ENCODE measurements around the gene ZNF879. TPM values are rescaled to one million over a fixed set of nuclear protein-coding genes. Genes with fewer than 3 reads are reported as not detected.

Gene ZNF879
- total RNA-seq, 1 donor from 2014 or later = 1.9 TPM

DNA sequence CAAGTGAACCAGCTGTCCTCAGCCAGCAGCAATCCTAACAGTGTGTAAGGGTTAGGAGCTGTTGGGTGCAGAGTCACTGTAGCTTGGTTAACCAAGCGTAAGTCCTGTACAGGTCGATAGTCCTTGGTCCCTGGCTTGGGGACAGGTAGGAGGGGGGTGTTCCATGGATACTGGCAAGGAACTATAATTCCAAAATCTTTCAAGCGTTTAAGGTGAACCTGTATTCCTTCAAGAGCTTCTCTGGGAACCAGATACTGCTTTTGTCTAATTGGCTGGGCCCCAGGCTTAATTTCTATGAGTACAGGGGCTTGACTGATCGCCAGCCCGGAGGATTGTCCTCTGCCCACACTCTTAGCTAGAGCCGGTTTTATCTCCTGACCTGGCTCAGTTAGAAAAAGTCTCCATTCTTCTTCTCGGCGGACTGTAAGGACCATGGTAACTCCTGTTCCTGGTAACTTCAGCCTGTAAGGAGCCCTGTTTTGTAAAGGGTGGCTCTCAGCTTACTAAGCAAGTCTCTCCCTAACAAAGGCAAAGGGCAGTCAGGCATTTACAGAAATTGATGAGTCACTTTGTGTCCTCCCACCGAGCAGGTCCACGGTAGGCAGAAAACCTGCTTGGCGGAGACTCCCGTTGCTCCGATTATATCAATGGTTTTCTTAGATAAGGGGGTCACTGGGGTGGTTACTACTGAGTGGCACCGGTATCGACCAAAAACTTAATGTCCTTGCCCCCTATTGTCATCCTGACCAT, 30.6 kb downstream of the ZNF879 start:
- H3K27ac Mint-ChIP-seq = no peak overlapping the region
- H3K27me3 Mint-ChIP-seq (ENCODE audit: low read depth) = no peaks in the 10 kb centered on the region
- intact Hi-C loops (cut with micrococcal nuclease) = no loop called here
- no peak overlapping the region for H3K4me3 Mint-ChIP-seq (ENCODE audit: low read depth)
- no peaks in the 10 kb centered on the region for H3K4me1 Mint-ChIP-seq (ENCODE audit: low read depth)
- no peak for DNase-seq (ENCODE audit: low spot score)
- H3K9me3 Mint-ChIP-seq = peaks cover 45% of the 10 kb centered on the region
- H3K36me3 Mint-ChIP-seq (ENCODE audit: low read depth) = peaks cover under 1% of the 10 kb centered on the region

DNA sequence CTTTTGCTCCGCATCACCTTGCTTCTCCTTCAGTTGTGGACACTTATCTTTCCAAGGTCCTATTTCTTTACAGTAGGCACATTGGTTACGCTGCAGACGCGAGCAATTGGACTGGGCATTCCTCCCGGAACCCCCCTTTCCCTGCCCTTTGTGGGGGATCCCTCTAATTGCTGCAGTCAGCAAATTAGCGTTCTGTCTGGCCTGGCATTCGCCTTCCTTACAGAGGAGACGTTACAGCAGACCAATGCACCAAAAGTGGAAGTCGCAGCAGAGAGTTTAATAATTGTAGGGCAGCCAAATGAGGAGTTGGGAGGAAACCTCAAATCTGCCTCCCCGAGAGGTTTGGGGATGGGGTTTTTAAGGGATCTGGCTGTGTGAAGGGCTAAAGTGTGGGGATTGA, 31.3 kb downstream of the ZNF879 start:
- H3K4me1 Mint-ChIP-seq (ENCODE audit: low read depth) = peaks cover 3% of the 10 kb centered on the region
- no peaks in the 10 kb centered on the region for H3K27me3 Mint-ChIP-seq (ENCODE audit: low read depth)
- peaks cover 6% of the 10 kb centered on the region for H3K36me3 Mint-ChIP-seq (ENCODE audit: low read depth)
- no peak for DNase-seq (ENCODE audit: low spot score)
- no peak overlapping the region for H3K4me3 Mint-ChIP-seq (ENCODE audit: low read depth)
- intact Hi-C loops (cut with micrococcal nuclease) = no loop called here
- H3K9me3 Mint-ChIP-seq = peaks cover 52% of the 10 kb centered on the region
- H3K27ac Mint-ChIP-seq = no peak overlapping the region

DNA sequence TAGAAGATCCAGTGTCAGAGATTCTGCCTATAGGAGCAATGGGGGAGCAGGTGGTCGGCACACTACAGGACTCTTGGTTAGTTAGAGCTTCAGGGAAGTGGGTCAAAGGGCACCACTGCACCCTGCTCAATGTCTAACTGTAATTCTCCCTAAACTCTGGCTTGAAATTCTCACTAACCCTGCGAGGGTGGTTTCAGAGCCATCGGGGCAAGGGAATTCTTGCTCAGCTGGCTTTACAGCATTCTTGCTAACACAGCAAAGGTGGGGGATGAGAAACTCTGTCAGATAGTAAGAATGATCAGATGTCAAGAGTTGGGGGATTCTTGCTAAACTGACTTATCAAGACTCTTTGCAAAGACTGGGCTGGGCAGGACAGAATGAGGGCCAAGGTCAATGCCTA, 31.8 kb downstream of the ZNF879 start:
- no peak overlapping the region for H3K4me3 Mint-ChIP-seq (ENCODE audit: low read depth)
- H3K9me3 Mint-ChIP-seq = peaks cover 50% of the 10 kb centered on the region
- DNase-seq (ENCODE audit: low spot score) = no peak

DNA sequence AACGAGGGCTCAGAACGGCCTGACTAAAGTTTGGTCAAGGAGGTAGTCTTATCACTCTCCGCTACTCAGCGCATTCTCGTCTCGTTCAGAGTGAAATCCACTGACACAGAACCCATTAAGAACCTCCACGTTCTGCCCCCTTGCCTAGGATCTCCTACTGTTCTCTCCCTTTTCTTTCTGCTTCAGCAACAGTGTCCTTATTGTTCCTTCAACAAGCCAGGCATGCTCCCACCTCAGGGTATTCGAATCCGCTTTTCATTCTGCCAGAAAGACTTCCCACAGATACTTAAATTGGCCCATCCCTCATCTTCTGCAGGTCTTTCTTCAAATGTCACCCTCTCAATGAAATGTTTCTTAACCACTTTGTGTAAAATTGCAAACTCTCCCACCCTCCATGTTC, 32.2 kb downstream of the ZNF879 start:
- peaks cover 11% of the 10 kb centered on the region for H3K36me3 Mint-ChIP-seq (ENCODE audit: low read depth)
- peaks cover 46% of the 10 kb centered on the region for H3K9me3 Mint-ChIP-seq
- H3K4me1 Mint-ChIP-seq (ENCODE audit: low read depth) = peaks cover 3% of the 10 kb centered on the region
- H3K27ac Mint-ChIP-seq = no peak overlapping the region
- no peaks in the 10 kb centered on the region for H3K27me3 Mint-ChIP-seq (ENCODE audit: low read depth)
- H3K4me3 Mint-ChIP-seq (ENCODE audit: low read depth) = no peak overlapping the region
- intact Hi-C loops (cut with micrococcal nuclease) = no loop called here
- DNase-seq (ENCODE audit: low spot score) = no peak

More for the DNA sequence above, 31.8 kb downstream of the ZNF879 start:
- Mint-ChIP-seq H3K27me3 (ENCODE audit: low read depth) (no peaks in the 10 kb centered on the region), H3K27ac (no peak overlapping the region), H3K4me1 (ENCODE audit: low read depth) (peaks cover 3% of the 10 kb centered on the region), H3K36me3 (ENCODE audit: low read depth) (peaks cover 9% of the 10 kb centered on the region)
- intact Hi-C loops (cut with micrococcal nuclease) = no loop called here

DNA sequence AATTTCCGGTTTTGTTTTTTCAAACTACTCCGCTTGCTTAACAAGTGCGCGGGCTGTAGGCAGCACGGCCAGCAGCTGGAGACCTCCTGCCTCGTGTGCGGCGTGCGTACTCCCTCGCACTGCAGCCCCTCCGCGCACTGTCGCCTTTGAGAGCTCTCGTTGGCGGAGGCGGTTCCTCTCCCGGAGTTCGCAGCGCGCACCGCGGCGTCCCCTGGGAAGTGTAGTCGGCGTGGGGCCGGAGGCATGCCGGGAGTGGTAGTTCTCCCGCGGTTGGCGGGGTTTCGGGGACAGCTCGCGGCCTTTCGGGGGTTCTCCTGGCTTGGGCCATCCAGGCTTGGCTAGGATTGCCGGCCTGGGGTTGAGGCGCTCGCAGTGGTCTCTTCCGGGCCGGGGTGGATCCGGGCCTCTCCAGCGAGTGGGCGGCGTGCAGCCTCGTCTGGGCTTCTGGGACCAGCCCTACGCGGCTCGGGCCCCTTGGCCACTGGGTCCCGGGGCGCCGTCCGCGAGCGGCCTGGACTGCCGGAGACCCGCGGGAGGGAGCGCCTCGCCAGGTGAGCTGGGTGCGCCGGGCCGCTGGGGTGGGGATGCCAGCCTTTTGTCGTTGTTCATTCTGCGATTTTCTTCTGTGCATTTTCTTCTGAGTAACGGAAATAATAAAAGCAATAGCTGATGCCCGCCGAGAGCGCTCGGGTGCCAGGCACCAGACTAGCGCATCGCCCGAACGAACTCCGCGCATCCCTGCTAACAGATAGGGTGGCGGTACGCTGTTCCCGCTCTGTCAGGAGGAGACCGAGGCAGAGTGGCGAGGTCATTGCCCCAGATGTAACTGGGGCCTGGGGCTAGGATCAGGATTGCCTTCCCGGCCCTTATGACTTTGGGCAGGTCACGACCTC, 36.8 kb downstream of the ZNF879 start, which contains the start of gene ZNF354C:
TSS of gene ZNF354C (plus strand) at position 258 of the 893 bp plus-strand sequence. CDS start 1,696 bp downstream, outside the sequence.
- Mint-ChIP-seq H3K27ac (peak within 1 kb of the TSS; percentile 63), H3K36me3 (ENCODE audit: low read depth) (peaks cover 53% of the 10 kb centered on the region), H3K4me1 (ENCODE audit: low read depth) (peaks cover 6% of the 10 kb centered on the region), H3K4me3 (ENCODE audit: low read depth) (peak within 1 kb of the TSS; percentile 82), H3K27me3 (ENCODE audit: low read depth) (no peaks in the 10 kb centered on the region), H3K9me3 (peaks cover 73% of the 10 kb centered on the region)
- DNase-seq (ENCODE audit: low spot score) = peak; percentile 75
- intact Hi-C loops (cut with micrococcal nuclease) = loop anchor here (1.0 to 2.0 kb wide), 4 partner anchors 37 to 330 kb away; partner anchors contain the start of genes ZNF354A, ZNF354B and ZNF879

DNA sequence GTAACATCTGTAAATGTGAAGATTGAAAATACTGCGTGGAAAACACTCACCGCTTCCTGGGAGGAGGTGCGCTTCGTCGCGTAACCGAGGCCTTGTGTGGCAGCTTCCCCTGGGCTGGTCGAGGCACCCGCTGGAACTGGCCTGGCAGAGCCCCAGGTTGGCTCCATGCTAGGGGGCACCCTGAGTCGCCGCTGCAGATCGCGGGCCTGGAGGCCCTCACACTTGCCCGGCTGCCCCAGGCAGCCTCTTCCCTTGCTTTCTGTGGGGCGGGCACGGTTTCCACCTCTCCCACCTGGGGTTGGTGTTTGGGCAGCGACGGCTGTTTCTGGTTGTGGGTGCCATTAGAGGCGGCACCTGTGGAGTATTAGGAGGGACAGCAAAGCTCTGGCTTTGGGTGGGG, 37.4 kb downstream of the ZNF879 start:
- Mint-ChIP-seq H3K4me3 (ENCODE audit: low read depth) (peak overlapping the region; percentile 76), H3K4me1 (ENCODE audit: low read depth) (peaks cover 6% of the 10 kb centered on the region), H3K27me3 (ENCODE audit: low read depth) (no peaks in the 10 kb centered on the region), H3K27ac (no peak overlapping the region), H3K36me3 (ENCODE audit: low read depth) (peaks cover 60% of the 10 kb centered on the region), H3K9me3 (peaks cover 73% of the 10 kb centered on the region)
- DNase-seq (ENCODE audit: low spot score) = no peak
- intact Hi-C loops (cut with micrococcal nuclease) = loop anchor here (2.0 kb wide), 1 partner anchor 82 kb away; no protein-coding TSS in a partner anchor

DNA sequence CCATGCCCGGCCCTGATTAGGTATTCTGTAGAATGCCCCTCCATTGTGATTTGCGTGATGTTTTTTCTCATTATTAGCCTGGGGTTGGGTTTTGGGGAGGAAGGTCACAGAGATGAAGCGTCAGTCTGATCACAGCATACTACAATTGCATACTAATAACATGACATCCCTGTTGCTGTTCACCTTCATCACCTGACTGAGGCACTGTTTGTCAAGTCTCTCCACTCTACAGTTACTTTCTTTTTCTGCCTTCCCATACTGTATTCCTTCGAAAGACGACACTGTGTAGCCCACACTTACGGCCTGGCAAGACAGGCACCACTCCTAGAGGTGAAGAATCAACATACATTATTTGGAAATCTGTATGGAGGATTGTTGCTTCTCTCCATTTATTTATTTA, 42.1 kb downstream of the ZNF879 start:
- no peak overlapping the region for H3K27ac Mint-ChIP-seq
- H3K9me3 Mint-ChIP-seq = peaks cover 83% of the 10 kb centered on the region

DNA sequence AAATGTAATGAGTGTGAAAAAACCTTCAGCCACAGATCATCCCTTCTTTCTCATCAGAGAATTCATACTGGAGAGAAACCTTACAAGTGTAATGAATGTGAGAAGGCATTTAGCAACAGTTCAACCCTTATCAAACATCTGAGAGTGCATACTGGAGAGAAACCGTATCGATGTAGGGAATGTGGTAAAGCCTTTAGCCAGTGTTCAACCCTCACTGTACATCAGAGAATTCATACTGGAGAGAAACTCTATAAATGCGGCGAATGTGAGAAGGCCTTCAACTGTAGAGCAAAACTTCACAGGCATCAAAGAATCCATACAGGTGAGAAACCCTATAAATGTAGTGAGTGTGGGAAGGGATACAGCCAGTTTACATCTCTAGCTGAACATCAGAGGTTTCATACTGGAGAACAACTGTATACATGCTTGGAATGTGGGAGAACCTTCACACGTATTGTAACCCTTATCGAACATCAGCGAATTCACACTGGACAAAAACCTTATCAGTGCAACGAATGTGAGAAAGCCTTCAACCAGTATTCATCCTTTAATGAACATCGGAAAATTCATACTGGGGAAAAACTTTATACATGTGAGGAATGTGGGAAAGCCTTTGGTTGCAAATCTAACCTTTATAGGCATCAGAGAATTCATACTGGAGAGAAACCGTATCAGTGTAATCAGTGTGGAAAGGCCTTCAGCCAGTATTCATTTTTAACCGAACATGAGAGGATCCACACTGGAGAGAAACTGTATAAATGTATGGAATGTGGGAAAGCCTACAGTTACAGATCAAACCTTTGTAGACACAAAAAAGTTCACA, 55.8 kb downstream of the ZNF879 start:
- no peak for DNase-seq (ENCODE audit: low spot score)
- no peaks in the 10 kb centered on the region for H3K4me1 Mint-ChIP-seq (ENCODE audit: low read depth)
- no peak overlapping the region for H3K27ac Mint-ChIP-seq
- no peak overlapping the region for H3K4me3 Mint-ChIP-seq (ENCODE audit: low read depth)
- H3K9me3 Mint-ChIP-seq = peaks cover 88% of the 10 kb centered on the region
- peaks cover 60% of the 10 kb centered on the region for H3K36me3 Mint-ChIP-seq (ENCODE audit: low read depth)
- H3K27me3 Mint-ChIP-seq (ENCODE audit: low read depth) = no peaks in the 10 kb centered on the region
- intact Hi-C loops (cut with micrococcal nuclease) = no loop called here

More for the DNA sequence above, 42.1 kb downstream of the ZNF879 start:
- Mint-ChIP-seq H3K27me3 (ENCODE audit: low read depth) (no peaks in the 10 kb centered on the region), H3K4me3 (ENCODE audit: low read depth) (no peak overlapping the region), H3K4me1 (ENCODE audit: low read depth) (peaks cover 3% of the 10 kb centered on the region), H3K36me3 (ENCODE audit: low read depth) (peaks cover 88% of the 10 kb centered on the region)
- no peak for DNase-seq (ENCODE audit: low spot score)
- intact Hi-C loops (cut with micrococcal nuclease) = no loop called here

DNA sequence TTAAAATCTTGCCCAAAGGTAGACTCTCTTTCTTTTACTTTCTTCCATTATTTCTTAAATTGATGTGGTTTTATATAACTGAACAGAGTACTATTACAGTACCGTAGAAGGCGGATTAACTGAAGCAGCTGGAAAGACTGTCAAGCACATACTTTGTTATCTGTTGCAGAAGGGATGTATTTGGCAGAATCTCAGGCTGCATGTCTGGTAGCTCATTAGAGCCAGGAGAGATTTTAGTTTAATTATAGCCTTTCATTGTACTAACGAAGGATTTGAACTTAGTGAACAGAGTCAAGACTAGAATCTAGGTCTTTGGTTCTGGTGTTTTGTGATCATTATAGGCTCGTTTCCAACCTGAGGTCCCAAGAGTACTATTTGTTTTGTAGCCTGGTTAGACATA, 57.1 kb downstream of the ZNF879 start:
- intact Hi-C loops (cut with micrococcal nuclease) = no loop called here
- no peak overlapping the region for H3K4me3 Mint-ChIP-seq (ENCODE audit: low read depth)
- peaks cover 92% of the 10 kb centered on the region for H3K9me3 Mint-ChIP-seq
- H3K4me1 Mint-ChIP-seq (ENCODE audit: low read depth) = no peaks in the 10 kb centered on the region
- no peaks in the 10 kb centered on the region for H3K27me3 Mint-ChIP-seq (ENCODE audit: low read depth)
- no peak overlapping the region for H3K27ac Mint-ChIP-seq
- DNase-seq (ENCODE audit: low spot score) = no peak
- H3K36me3 Mint-ChIP-seq (ENCODE audit: low read depth) = peaks cover 52% of the 10 kb centered on the region

Other genes with a start within 250 kb of the ZNF879 start
- 13.8 and 16.4 TPM in 2 replicates for gene ZNF354B, start 163.9 kb upstream of the ZNF879 start, total RNA-seq
- gene ZFP2, start 127.9 kb upstream of the ZNF879 start, total RNA-seq = 0.18 TPM in 1 of 2 replicates, not detected in the other
- gene ZNF454, start 82.6 kb upstream of the ZNF879 start, total RNA-seq = not detected in 2 replicates
- not detected in 2 replicates for gene GRM6, start 28.5 kb upstream of the ZNF879 start, total RNA-seq
- gene ZNF354C, start 36.6 kb downstream of the ZNF879 start, total RNA-seq = 3.4 and 3.5 TPM in 2 replicates